Superior temporal gyrus (tissue), 1 donor: ENCODE results near the gene SMAD3.

Source experiments
- DNase-seq: peaks from one replicate; pipeline ENCODE4 v3.0.0-alpha.2; 2016; ENCODE audit errors: extremely low spot score

Gene SMAD3

GRCh38 chr15:67161881-67162280 is 96.5 kb downstream of the SMAD3 start:
- no peak for DNase-seq

GRCh38 chr15:67163180-67163579 is 97.8 kb downstream of the SMAD3 start:
- no peak for DNase-seq

GRCh38 chr15:67164401-67164791 is 99.0 kb downstream of the SMAD3 start:
- DNase-seq = no peak

- no peak for DNase-seq
Measured at GRCh38 chr15:67164811-67165253, 99.4 kb downstream of the SMAD3 start.

GRCh38 chr15:67165254-67166253 is 100.2 kb downstream of the SMAD3 start:
- DNase-seq = no peak

GRCh38 chr15:67166280-67167009 is 101.0 kb downstream of the SMAD3 start:
- DNase-seq = no peak

GRCh38 chr15:67167091-67167490 is 101.7 kb downstream of the SMAD3 start:
- no peak for DNase-seq

- DNase-seq = no peak
Measured at GRCh38 chr15:67168694-67169093, 103.3 kb downstream of the SMAD3 start.

GRCh38 chr15:67170143-67170925 is 104.9 kb downstream of the SMAD3 start:
- no peak for DNase-seq

GRCh38 chr15:67171471-67171870 is 106.1 kb downstream of the SMAD3 start:
- no peak for DNase-seq

GRCh38 chr15:67172172-67172571 is 106.8 kb downstream of the SMAD3 start:
- DNase-seq = no peak

- DNase-seq = no peak
Measured at GRCh38 chr15:67173005-67173404, 107.6 kb downstream of the SMAD3 start.

- DNase-seq = no peak
Measured at GRCh38 chr15:67173786-67174185, 108.4 kb downstream of the SMAD3 start.

- DNase-seq = no peak
Measured at GRCh38 chr15:67174446-67174845, 109.0 kb downstream of the SMAD3 start.

- no peak for DNase-seq
Measured at GRCh38 chr15:67174864-67175573, 109.6 kb downstream of the SMAD3 start.

- DNase-seq = no peak
Measured at GRCh38 chr15:67175643-67176071, 110.3 kb downstream of the SMAD3 start.

GRCh38 chr15:67176195-67176971 is 111.0 kb downstream of the SMAD3 start:
- no peak for DNase-seq

- DNase-seq = no peak
Measured at GRCh38 chr15:67177752-67178151, 112.3 kb downstream of the SMAD3 start.

- DNase-seq = no peak
Measured at GRCh38 chr15:67178569-67179210, 113.3 kb downstream of the SMAD3 start.
